Loucy (cell line): ENCODE measurements around the gene DNAH14.
"Not testable (repeated sequence)": the region's sequence is repeated elsewhere in the genome, so short reads cannot be mapped to it uniquely, and the experiment has no call there.

Experiments used
- H2AFZ ChIP-seq: fragments of 200-600 bp; sonication (generic); 2 replicates; pipeline ENCODE4 v1.6.0; 2016; ENCODE audit warnings: antibody characterized with exemption, mild to moderate bottlenecking, low read length, moderate library complexity
- H3F3A ChIP-seq: fragments of 200-600 bp; 2 replicates; pipeline ENCODE4 v1.6.0; 2016; ENCODE audit warnings: antibody characterized with exemption, low read depth, mild to moderate bottlenecking
- H3K27me3 ChIP-seq: fragments of 200-600 bp; sonication (generic); 2 replicates; pipeline ENCODE4 v1.6.1; 2014; ENCODE audit warnings: low read length, mild to moderate bottlenecking; ENCODE audit not compliant: insufficient read depth, poor library complexity, severe bottlenecking
- H3K36me3 ChIP-seq: fragments of 200-600 bp; sonication (generic); 2 replicates; pipeline ENCODE4 v1.6.1; 2016; ENCODE audit warnings: low read length; ENCODE audit not compliant: insufficient read depth
- H3K4me1 ChIP-seq: fragments of 200-600 bp; sonication (generic); 2 replicates; pipeline ENCODE4 v1.5.1; 2014; ENCODE audit warnings: low read length, mild to moderate bottlenecking; ENCODE audit not compliant: insufficient read depth, poor library complexity, severe bottlenecking
- H3K4me2 ChIP-seq: fragments of 200-600 bp; sonication (generic); 2 replicates; pipeline ENCODE4 v1.6.0; 2014; ENCODE audit warnings: antibody characterized with exemption, low read length, low read depth, mild to moderate bottlenecking; ENCODE audit not compliant: poor library complexity, severe bottlenecking
- H3K4me3 ChIP-seq: fragments of 200-600 bp; sonication (generic); 2 replicates; pipeline ENCODE4 v1.5.1; 2014; ENCODE audit warnings: low read length, mild to moderate bottlenecking, mixed read lengths; ENCODE audit not compliant: poor library complexity, severe bottlenecking
- H3K79me2 ChIP-seq: fragments of 200-600 bp; sonication (generic); 2 replicates; pipeline ENCODE4 v1.6.1; 2014; ENCODE audit warnings: low read length; ENCODE audit not compliant: insufficient read depth
- H3K9ac ChIP-seq: fragments of 200-600 bp; sonication (generic); 2 replicates; pipeline ENCODE4 v1.6.0; 2014; ENCODE audit warnings: mild to moderate bottlenecking, low read depth, low read length, moderate library complexity; ENCODE audit not compliant: poor library complexity, severe bottlenecking
- H3K9me2 ChIP-seq: fragments of 200-600 bp; sonication (generic); replicated peaks from 2 replicates; pipeline ENCODE4 v1.6.1; 2016; ENCODE audit warnings: low read depth, low read length, mixed read lengths
- H3K9me3 ChIP-seq: fragments of 200-600 bp; sonication (generic); 2 replicates; pipeline ENCODE4 v1.6.1; 2014; ENCODE audit warnings: mild to moderate bottlenecking, antibody characterized with exemption, low read length, low read depth; ENCODE audit not compliant: insufficient read depth
- H4K20me1 ChIP-seq: fragments of 200-600 bp; sonication (generic); 2 replicates; pipeline ENCODE4 v1.6.0; 2014; ENCODE audit warnings: antibody characterized with exemption, low read length, mild to moderate bottlenecking; ENCODE audit not compliant: insufficient read depth, poor library complexity, severe bottlenecking
- EZH2phosphoT487 ChIP-seq: fragments of 200-600 bp; IDR thresholded peaks from 2 replicates; pipeline ENCODE4 v1.6.1; 2018; ENCODE audit warnings: antibody characterized with exemption, mild to moderate bottlenecking, moderate library complexity, borderline replicate concordance
- TF ChIP-seq, protein P1 (sequence below): fragments of 200-600 bp; sonication (generic); conservative IDR thresholded peaks from 2 replicates; pipeline ENCODE4 v1.5.1; 2014; ENCODE audit warnings: mild to moderate bottlenecking, antibody characterized with exemption, low read length

Gene DNAH14

GRCh38 chr1:224959656-224960055, 30.2 kb downstream of the DNAH14 start:
- Histone ChIP-seq H3K36me3 (peaks cover 42% of the 10 kb centered on the region), H3K79me2 (no peaks in the 10 kb centered on the region), H3K4me2 (no peak overlapping the region), H2AFZ (no peak overlapping the region), H3K4me1 (peaks cover 8% of the 10 kb centered on the region), H3K9ac (no peak overlapping the region), H3K27me3 (no peaks in the 10 kb centered on the region), H3K4me3 (no peak overlapping the region), H3K9me3 (no peaks in the 10 kb centered on the region), H4K20me1 (no peaks in the 10 kb centered on the region), H3F3A (no peaks in the 10 kb centered on the region), H3K9me2 (no peaks in the 10 kb centered on the region)
- TF ChIP-seq, protein P1, sequence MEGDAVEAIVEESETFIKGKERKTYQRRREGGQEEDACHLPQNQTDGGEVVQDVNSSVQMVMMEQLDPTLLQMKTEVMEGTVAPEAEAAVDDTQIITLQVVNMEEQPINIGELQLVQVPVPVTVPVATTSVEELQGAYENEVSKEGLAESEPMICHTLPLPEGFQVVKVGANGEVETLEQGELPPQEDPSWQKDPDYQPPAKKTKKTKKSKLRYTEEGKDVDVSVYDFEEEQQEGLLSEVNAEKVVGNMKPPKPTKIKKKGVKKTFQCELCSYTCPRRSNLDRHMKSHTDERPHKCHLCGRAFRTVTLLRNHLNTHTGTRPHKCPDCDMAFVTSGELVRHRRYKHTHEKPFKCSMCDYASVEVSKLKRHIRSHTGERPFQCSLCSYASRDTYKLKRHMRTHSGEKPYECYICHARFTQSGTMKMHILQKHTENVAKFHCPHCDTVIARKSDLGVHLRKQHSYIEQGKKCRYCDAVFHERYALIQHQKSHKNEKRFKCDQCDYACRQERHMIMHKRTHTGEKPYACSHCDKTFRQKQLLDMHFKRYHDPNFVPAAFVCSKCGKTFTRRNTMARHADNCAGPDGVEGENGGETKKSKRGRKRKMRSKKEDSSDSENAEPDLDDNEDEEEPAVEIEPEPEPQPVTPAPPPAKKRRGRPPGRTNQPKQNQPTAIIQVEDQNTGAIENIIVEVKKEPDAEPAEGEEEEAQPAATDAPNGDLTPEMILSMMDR: no peak
- TF ChIP-seq EZH2phosphoT487: no peak

DNA sequence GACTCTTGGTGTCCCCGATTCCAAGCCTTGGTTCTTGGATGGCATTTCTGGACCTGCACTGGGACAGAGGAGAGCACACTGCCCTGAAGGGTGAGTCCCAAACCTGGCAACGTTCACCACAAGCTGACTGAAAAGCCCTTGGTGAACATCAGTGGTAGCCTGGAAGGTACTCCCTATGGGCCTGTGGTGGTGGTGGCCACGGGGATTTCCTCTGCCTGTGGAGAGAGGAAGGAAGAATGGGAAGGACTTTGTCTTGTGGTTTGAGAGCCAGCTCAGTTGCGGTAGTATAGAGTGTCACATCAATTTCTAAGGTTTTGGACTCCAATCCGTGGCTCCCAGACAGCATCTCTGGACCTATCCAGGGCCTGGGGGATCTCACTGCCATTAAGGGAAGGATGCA, 50.7 kb downstream of the DNAH14 start:
- no peaks in the 10 kb centered on the region for H3F3A ChIP-seq
- no peaks in the 10 kb centered on the region for H3K27me3 ChIP-seq
- H3K4me2 ChIP-seq: peak overlapping the region; percentile 4
- no peak for TF ChIP-seq EZH2phosphoT487
- TF ChIP-seq, protein P1: no peak
- H4K20me1 ChIP-seq: no peaks in the 10 kb centered on the region
- no peak overlapping the region for H3K9ac ChIP-seq
- no peaks in the 10 kb centered on the region for H3K36me3 ChIP-seq
- H3K9me2 ChIP-seq: no peaks in the 10 kb centered on the region
- no peak overlapping the region for H2AFZ ChIP-seq
- no peaks in the 10 kb centered on the region; the same call in 1 of the 2 replicates for H3K9me3 ChIP-seq
- no peak overlapping the region for H3K4me3 ChIP-seq
- no peaks in the 10 kb centered on the region for H3K79me2 ChIP-seq
- peaks cover 8% of the 10 kb centered on the region for H3K4me1 ChIP-seq

GRCh38 chr1:224981922-224982354, 52.5 kb downstream of the DNAH14 start:
- not testable (repeated sequence) for H3K27me3 ChIP-seq, H3K79me2 ChIP-seq, H3F3A ChIP-seq, H3K36me3 ChIP-seq, H3K9me3 ChIP-seq, H3K9me2 ChIP-seq, H3K4me3 ChIP-seq, H2AFZ ChIP-seq, H4K20me1 ChIP-seq, H3K4me1 ChIP-seq, H3K9ac ChIP-seq, H3K4me2 ChIP-seq

- no peaks in the 10 kb centered on the region for H3K36me3 ChIP-seq
- no peaks in the 10 kb centered on the region for H4K20me1 ChIP-seq
- H3K79me2 ChIP-seq: no peaks in the 10 kb centered on the region
- no peaks in the 10 kb centered on the region for H3K9me3 ChIP-seq
- H3K27me3 ChIP-seq: no peaks in the 10 kb centered on the region
- H3K4me2 ChIP-seq: no peak overlapping the region
- TF ChIP-seq, protein P1: no peak
- no peak for TF ChIP-seq EZH2phosphoT487
- H3F3A ChIP-seq: no peaks in the 10 kb centered on the region
- H3K4me1 ChIP-seq: no peaks in the 10 kb centered on the region
- no peak overlapping the region for H2AFZ ChIP-seq
- no peak overlapping the region for H3K9ac ChIP-seq
- no peaks in the 10 kb centered on the region for H3K9me2 ChIP-seq
- H3K4me3 ChIP-seq: no peak overlapping the region
These were observed 58.6 kb downstream of the DNAH14 start for GRCh38 chr1:224988042-224988441.
